GM21367 (cell line): ENCODE measurements around the gene ALOX12B.

Experiments
- ATAC-seq: cut with Tn5 transposase; IDR thresholded peaks from one replicate; pipeline ENCODE4 v1.9.1; 2021; ENCODE audit not compliant: unreplicated experiment

Gene ALOX12B

GRCh38 chr17:8087075-8087951 lies at the start of gene ALOX12B:
Gene ALOX12B, minus strand, starts transcription at chr17:8087716. Its CDS starts 274 bp downstream, at chr17:8087442.
- ATAC-seq: no peak

- ATAC-seq: no peak
Measured at GRCh38 chr17:8133941-8134340, 46.4 kb upstream of the ALOX12B start.

DNA sequence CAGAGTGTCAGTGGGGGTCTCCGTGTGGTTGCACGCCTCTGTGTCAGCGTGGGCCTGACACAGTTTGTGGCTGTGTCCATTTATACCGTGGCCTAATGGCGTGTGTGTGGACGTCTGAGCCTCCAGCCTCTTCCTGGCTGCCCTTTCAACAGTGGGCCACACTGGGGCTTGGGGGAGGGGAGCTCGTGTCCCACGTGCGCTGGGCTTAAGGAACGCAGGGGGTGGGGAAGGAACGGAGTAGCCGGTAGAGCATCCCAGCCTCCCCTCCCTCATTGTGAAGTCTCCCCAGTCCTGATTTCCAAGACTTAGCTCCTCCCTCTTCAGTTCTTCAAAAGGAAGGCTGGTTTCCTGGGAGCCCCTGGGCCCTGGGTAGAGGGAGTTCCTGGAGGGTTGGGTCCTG lies 45.9 kb upstream of the ALOX12B start:
- ATAC-seq: no peak

DNA sequence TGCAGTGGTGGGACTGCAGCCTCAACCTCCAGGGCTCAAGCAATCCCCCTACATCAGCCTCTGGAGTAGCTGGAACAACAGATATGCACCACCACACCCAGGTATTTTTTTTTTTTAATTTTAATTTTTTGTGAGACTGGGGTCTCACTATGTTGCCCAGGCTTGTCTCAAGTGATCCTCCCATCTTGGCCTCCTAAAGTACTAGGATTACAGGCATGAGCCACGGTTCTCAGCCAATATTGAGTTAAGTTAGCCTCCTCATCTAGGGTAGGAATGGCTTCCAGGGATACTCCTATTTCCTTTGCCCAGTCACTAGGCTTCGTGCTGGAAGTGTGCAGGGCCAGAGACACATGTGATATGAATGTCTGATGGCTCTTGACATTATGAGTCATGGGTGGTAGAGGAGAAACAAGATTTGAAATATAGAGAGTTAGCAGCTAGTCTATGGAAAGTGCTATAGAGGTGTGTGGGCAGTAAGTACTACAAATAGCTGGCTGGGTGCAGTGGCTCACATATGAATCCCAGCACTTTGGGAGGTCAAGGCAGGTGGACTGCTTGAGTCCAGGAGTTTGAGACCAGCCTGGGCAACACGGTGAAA lies 44.4 kb upstream of the ALOX12B start:
- no peak for ATAC-seq

GRCh38 chr17:8128125-8128784 lies 40.7 kb upstream of the ALOX12B start:
- no peak for ATAC-seq

DNA sequence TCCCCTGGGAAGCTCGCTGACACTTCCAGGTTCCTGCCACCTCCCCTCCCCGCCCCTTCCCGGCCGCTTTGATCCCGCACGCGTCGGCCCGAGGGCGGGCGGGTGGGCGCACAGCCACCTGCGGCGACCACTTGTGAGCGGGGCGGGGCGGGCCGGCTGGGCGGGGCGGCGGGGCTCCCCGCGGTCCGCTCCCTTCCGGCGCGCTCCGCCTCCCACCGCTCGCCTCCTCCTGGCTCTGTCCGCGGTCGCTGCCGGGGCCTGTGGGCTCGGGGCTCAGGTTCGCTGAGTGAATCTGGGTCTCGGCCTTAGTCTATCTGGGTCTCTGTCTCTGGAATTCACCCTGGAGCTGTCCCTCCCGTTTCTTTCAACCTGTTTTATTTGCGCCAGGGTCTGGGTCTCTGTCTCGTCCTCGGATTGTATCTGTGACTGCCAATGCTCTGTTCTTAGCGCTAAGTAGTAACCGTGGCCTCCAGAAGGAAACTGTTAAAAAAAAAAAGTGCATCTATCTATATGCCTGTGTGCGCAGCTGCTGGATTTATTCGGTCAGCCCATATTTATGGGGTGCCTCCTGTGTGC lies 39.1 kb upstream of the ALOX12B start:
- ATAC-seq: no peak

GRCh38 chr17:8125947-8126490 lies 38.5 kb upstream of the ALOX12B start:
- no peak for ATAC-seq

- no peak for ATAC-seq
Measured at GRCh38 chr17:8125154-8125946, 37.8 kb upstream of the ALOX12B start.

DNA sequence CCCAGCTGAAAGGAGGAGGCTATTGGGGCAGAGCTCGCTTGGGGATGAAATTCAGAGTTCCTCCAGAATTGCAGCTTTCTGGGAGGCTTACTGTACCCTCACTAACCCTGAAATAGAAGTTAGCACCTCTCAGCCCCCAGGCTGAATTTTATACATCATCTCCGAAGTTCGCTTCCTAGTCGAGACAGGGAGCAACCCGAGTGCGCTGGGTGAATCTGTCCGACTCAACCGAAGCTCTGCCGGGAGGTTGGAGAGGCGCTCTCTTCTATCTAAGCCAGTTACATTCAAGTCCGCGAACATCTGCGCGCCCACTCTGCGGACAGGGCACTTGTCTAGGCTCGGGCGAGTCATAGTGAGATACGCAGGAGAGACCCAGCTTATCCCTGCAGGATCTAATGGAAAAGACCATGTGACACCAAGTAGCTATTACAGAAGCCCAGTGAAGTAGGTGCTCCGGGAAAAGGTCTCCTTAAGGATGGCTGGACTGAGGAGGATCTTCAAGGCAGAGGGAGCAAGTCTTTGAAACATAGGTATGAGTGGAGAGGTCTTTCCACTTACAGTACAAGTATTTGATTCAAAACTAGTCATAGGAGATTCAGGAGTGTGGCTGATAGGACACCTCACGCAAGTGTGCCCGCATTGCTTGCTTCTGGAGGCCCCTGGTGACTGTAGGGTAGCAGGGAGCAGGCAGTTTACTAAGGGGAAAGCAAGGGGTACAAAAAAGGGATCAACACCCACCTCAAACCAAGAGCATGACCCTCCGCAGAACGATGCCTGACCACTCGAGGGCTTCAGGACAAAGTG lies 37.0 kb upstream of the ALOX12B start:
- ATAC-seq: no peak

GRCh38 chr17:8123695-8124349 lies 36.3 kb upstream of the ALOX12B start, which contains the start of gene HES7:
Gene HES7, minus strand, starts transcription at chr17:8124106. Its CDS starts 22 bp downstream, at chr17:8124084.
- no peak for ATAC-seq

- no peak for ATAC-seq
Measured at GRCh38 chr17:8122924-8123694, 35.6 kb upstream of the ALOX12B start.

- no peak for ATAC-seq
Measured at GRCh38 chr17:8122422-8122923, 35.0 kb upstream of the ALOX12B start.

- peak; percentile 25 for ATAC-seq
Measured at GRCh38 chr17:8121681-8122421, 34.3 kb upstream of the ALOX12B start.

DNA sequence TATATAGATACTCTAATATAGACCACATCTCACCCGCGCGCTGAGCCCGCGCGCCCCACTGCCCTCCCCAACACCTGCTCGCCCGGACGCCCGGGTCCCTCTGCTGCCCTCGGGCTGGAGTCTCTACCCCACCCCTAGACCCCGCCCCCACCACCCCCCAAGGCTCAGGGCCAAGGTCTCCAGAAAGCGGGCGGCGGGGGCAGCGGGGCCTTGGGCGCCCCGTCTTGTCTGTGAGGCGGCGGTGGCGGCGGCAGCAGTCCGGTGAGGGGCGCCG lies 33.8 kb upstream of the ALOX12B start:
- no peak for ATAC-seq

GRCh38 chr17:8120520-8121406 lies 33.2 kb upstream of the ALOX12B start:
- ATAC-seq: no peak
